ENCODE measurements around the gene AOAH. TPM values are rescaled to one million over a fixed set of nuclear protein-coding genes. Genes with fewer than 3 reads are reported as not detected.

Gene AOAH
- total and polyA plus RNA-seq, 2 of the 4 experiments (the other 2 are of a cell fraction), result not detected

GRCh38 chr7:36630112-36630650, 94.1 kb downstream of the AOAH start:
- no peak for DNase-seq

More at GRCh38 chr7:36630112-36630650, 94.1 kb downstream of the AOAH start:
- H3K4me2 ChIP-seq (ENCODE audit: low read depth, low read length), result no peak overlapping the region
- H2BK20ac ChIP-seq (ENCODE audit: low read depth, low read length), result no peak overlapping the region
- no peak overlapping the region for H3K14ac ChIP-seq (replicated peaks; ENCODE audit: low read depth, low read length)
- in situ Hi-C loops (cut with MboI; ENCODE audit: low sequenced_read_pairs), result no loop called here
- H4K8ac ChIP-seq (ENCODE audit: low read depth in 2 of 2, low read length in 2 of 2), result no peak overlapping the region
- H3K4me3 ChIP-seq (ENCODE audit: insufficient read depth, low read depth, low read length), result no peak overlapping the region
- intact Hi-C loops (cut with micrococcal nuclease), result no loop called here
- no peak overlapping the region for H2AFZ ChIP-seq (replicated peaks; ENCODE audit: low read length, poor library complexity)
- no peak overlapping the region for H3K9ac ChIP-seq (ENCODE audit: low read depth, low read length)
- 50% methylated on average over 1 of the region's 6 CpGs; no CpG with 5 or more reads in 1 of the 2 experiments for WGBS, 2 experiments (ENCODE audit: extremely low coverage in 2 of 2, insufficient read length in 1 of 2)
- H3K4ac ChIP-seq (ENCODE audit: low read depth, low read length), result no peak overlapping the region
- H3K56ac ChIP-seq (ENCODE audit: extremely low read depth, insufficient read depth, low read length), result no peak overlapping the region
- H3K9me3 ChIP-seq (ENCODE audit: control insufficient read depth, insufficient read depth, low read length), result no peaks in the 10 kb centered on the region
- no peak overlapping the region for H4K5ac ChIP-seq (ENCODE audit: low read depth, low read length)
- H4K20me1 ChIP-seq (ENCODE audit: insufficient read depth, low read length), result no peaks in the 10 kb centered on the region
- no peak overlapping the region for H2BK120ac ChIP-seq (ENCODE audit: low read depth, low read length)
- no peak overlapping the region for H4K91ac ChIP-seq (ENCODE audit: insufficient read depth, low read depth, low read length)
- peaks cover 39% of the 10 kb centered on the region for H3K27me3 ChIP-seq (ENCODE audit: control insufficient read depth, insufficient read depth, low read length)
- no peaks in the 10 kb centered on the region for H3K4me1 ChIP-seq (ENCODE audit: control insufficient read depth, insufficient read depth, low read length)
- H2BK5ac ChIP-seq (ENCODE audit: low read depth, low read length, poor library complexity, severe bottlenecking), result no peak overlapping the region
- H2AK9ac ChIP-seq (replicated peaks; ENCODE audit: low read depth, low read length, poor library complexity), result no peak overlapping the region
- no peak overlapping the region for H3K23ac ChIP-seq (ENCODE audit: low read depth, low read length)
- BruUV-seq (replicated peaks), result no TSS peak
- H3K27ac ChIP-seq (ENCODE audit: insufficient read depth, low read length), result no peak overlapping the region
- ATAC-seq (ENCODE audit: low read depth), result no peak
- H3K36me3 ChIP-seq (ENCODE audit: control insufficient read depth, insufficient read depth, low read length), result no peaks in the 10 kb centered on the region
- H3K79me1 ChIP-seq (ENCODE audit: low read depth in 1 of 2, low read length in 2 of 2), result no peaks in the 10 kb centered on the region
- H3K18ac ChIP-seq (ENCODE audit: low read depth, low read length), result no peak overlapping the region
- CTCF ChIA-PET, result no interaction called here
- dilution Hi-C loops (cut with HindIII; ENCODE audit: low sequenced_read_pairs, unreplicated experiment), result no loop called here
- no peak overlapping the region for H2AK5ac ChIP-seq (ENCODE audit: low read depth, low read length)
- H3K9me1 ChIP-seq (ENCODE audit: insufficient read depth, low read length), result no peaks in the 10 kb centered on the region
- no peak overlapping the region for H2BK15ac ChIP-seq (ENCODE audit: low read depth, low read length)
- POLR2A ChIA-PET (ENCODE audit: unreplicated experiment), result no interaction called here
- TF ChIP-seq SMC3 (IDR thresholded peaks at IDR 0.05; ENCODE audit: low read depth, low read length) (no peak), MAFK (IDR thresholded peaks at IDR 0.05; ENCODE audit: low read depth, low read length) (no peak), FOS (IDR thresholded peaks at IDR 0.05; ENCODE audit: low read depth, low read length) (no peak), MAZ (IDR thresholded peaks at IDR 0.05; ENCODE audit: borderline replicate concordance, low read depth, low read length) (no peak), BHLHE40 (IDR thresholded peaks at IDR 0.05; ENCODE audit: low read depth, low read length) (no peak)
- TF ChIP-seq, protein P1, sequence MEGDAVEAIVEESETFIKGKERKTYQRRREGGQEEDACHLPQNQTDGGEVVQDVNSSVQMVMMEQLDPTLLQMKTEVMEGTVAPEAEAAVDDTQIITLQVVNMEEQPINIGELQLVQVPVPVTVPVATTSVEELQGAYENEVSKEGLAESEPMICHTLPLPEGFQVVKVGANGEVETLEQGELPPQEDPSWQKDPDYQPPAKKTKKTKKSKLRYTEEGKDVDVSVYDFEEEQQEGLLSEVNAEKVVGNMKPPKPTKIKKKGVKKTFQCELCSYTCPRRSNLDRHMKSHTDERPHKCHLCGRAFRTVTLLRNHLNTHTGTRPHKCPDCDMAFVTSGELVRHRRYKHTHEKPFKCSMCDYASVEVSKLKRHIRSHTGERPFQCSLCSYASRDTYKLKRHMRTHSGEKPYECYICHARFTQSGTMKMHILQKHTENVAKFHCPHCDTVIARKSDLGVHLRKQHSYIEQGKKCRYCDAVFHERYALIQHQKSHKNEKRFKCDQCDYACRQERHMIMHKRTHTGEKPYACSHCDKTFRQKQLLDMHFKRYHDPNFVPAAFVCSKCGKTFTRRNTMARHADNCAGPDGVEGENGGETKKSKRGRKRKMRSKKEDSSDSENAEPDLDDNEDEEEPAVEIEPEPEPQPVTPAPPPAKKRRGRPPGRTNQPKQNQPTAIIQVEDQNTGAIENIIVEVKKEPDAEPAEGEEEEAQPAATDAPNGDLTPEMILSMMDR (conservative IDR thresholded peaks at IDR 0.05; ENCODE audit: low read depth, low read length), result no peak

All from IMR-90 (cell line).